ENCODE measurements around the gene SCAMP5.
A peak's percentile ranks its signal among the peaks of the same experiment; 100 is the strongest.

SCAMP5 gene

GRCh38 chr15:75049392-75049791, 54.0 kb downstream of the SCAMP5 start:
- DNase-seq = peak; percentile 55 to 81

GRCh38 chr15:75050283-75050682, 54.9 kb downstream of the SCAMP5 start:
- no peak for DNase-seq

DNA sequence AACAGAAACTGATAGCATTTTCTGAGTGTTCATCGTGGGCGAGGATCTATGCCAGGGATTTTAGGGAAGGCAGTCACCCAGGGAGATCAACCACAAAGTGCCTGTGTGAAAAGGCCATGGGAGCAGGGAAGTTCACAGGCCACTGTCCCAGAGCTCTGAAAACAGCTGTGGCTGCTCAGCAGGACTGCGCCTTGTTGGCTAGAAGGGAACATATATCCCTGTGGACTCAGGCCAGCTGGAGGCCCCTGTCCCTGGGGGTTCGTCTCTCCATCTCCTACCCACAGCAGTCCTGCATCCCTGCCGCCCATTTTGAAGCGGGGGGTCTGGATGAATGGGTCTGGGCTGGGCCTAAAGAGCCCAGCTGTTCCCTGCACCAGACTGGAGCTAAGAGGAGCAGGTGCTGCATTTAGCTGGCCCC, 55.8 kb downstream of the SCAMP5 start:
- DNase-seq = no peak

DNA sequence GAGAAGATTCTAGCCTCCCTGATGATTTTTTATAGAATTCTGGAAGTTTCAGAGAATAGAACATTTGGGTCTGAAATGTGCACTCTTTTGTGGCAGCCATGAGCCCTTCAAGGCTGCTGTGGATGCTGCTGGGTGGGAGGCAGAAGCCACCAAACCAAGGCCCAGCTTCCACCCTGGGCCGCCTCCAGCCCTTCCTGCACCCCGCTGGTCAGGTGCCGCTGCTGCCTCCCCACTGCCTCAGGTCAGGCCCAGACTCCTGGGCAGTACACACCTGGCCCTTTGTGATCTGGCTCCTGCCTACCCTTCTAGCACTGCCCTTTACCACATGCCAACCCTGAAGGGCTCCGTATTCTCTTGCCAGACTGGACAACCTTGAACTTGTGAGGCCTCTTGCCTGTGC, 56.3 kb downstream of the SCAMP5 start:
- DNase-seq = no peak

GRCh38 chr15:75052972-75053747, 57.8 kb downstream of the SCAMP5 start:
- no peak for DNase-seq

DNA sequence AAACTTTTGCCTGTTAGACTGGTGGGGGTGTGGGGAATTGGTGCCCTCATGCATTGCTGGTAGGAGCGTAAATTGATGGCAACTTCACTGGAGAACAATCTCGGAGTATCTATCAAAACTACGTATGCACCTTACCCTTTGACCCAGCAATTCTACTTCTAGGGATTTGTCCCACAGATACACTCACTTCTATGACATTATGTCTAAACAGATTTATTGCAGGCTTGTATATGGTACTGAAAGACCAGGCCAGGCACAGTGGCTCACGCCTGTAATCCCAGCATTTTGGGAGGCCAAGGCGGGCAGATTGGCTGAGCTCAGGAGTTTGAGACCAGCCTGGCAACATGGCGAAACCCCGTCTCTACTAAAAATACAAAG, 58.4 kb downstream of the SCAMP5 start:
- DNase-seq = no peak

DNA sequence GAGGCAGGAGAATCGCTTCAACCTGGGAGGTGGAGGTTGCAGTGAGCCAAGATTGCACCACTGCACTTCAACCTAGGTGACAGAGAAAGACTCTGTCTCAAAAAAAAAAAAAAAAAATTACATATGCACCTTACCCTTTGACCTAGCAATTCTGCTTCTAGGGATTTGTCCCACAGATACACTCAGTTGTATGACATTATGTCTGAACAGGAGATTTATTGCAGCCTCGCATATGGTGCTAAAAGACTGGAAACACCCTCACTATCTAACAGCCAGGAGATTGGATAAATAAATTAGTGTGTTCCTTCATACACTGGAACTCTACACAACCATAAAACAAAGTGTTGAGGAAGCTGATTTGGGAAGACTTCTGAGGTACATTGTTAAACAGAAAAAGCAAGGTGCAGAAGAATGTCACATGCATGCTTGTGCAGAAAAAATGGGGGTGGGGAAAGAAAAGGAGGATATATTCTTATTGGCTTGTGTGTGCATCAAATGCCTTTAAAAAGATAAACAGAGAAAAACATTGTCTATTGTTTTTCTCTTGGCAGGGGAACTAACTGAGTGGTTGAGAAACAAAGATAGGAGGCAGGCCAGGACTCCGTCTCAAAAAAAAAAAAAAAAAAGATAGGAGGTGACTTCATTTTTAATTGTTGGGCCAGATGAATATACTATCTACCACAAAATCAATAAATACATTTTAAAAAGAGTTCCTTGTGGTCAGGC, 59.0 kb downstream of the SCAMP5 start:
- DNase-seq = no peak

DNA sequence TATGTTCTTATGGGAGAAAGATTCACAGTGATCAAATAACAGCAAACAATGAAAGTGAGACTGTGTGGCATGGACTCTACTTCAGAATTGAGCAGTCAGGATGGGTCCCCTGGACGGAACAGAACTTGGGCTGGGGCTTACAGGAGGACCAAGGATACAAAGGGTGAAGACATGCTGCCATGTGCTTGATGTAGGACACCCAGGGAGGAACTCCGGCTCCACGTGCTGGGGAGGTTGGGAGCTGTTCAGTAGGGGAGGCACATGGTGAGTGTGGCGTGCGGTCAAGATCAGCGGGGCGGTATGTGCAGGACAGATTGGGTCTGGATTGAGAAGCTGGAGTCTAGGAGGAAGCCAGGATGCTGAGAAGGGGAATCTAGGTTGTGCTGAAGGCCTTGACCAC, 60.7 kb downstream of the SCAMP5 start:
- no peak for DNase-seq

GRCh38 chr15:75058127-75058905, 63.0 kb downstream of the SCAMP5 start:
- DNase-seq = no peak

DNA sequence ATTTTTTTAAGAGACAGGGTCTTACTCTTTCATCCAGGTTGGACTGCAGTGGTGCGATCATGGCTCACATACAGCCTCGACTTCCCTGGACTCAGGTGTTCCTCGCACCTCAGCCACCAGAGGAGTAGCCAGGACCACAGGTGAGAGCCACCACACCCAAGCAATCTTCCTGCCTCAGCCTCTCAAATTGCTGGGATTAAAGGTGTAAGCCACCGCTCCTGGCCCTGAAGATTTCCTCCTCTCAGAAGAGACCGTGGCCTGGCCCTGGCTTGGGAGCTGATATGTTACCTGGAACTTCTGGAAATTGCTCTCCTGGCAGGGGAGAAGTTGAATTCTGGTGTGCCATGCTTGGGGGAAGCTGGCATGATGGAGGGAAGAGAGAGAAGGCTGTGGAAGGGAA, 64.2 kb downstream of the SCAMP5 start:
- DNase-seq = no peak

- no peak for DNase-seq
These were observed 65.9 kb downstream of the SCAMP5 start for GRCh38 chr15:75061272-75061671.

DNA sequence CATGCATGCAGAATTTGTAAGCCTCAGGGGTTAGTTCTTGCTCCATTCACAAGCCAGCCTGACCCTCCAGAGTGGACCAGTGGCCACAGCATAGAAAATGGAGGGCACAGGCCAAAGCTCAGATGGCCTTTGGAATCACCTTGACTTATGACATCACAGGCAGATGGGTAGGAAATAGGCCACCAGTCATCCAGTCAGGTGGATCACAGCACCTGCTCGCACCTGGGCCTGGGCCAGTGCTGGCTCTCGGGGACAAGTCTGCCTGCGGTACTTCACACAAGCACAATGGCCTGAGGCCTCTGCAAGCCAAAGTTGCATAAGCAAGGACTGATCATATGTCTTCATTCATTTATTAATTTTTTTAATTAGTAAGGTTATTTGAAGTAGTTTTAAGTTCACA, 67.3 kb downstream of the SCAMP5 start:
- no peak for DNase-seq

DNA sequence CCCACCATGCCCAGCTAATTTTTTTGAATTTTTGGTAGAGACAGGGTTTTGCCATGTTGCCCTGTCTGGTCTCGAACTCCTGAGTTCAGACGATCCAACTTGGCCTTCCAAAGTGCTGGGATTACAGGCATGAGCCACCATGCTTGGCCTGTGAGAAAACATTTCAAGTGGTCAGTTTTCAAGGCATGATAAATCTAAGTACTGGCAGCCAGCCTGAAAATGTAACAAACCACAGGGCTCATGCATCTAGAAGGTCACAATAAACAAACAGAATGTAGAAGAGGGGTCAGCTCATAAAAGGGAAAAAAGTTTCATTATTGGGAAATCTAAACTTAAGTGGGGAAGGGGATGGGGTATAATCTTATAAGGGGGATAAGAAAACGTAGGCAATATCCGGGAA, 68.0 kb downstream of the SCAMP5 start:
- DNase-seq = no peak

GRCh38 chr15:75063889-75064288, 68.5 kb downstream of the SCAMP5 start:
- no peak for DNase-seq

DNA sequence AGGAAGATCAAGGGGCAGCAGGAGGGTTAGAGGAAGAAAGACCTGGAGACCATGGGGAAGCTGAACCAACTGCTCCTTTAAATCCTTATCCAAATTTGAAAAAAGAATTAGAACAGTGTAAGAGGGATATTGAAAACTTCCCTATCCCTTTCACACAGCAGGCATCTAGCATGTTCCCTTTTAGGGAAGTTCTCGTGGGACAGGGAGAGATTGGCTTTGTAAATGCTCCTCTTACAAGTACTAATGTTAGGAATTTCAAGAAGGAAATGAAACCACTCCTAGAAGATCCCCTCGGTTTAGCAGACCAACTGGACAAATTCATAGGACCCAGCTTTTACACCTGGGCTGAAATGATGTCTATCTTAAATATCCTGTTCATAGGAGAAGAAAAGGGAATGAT, 69.5 kb downstream of the SCAMP5 start:
- no peak for DNase-seq

GRCh38 chr15:75065467-75065850, 70.1 kb downstream of the SCAMP5 start:
- DNase-seq = peak; percentile 31 to 70

- no peak for DNase-seq
These were observed 70.6 kb downstream of the SCAMP5 start for GRCh38 chr15:75065851-75066509.

- no peak for DNase-seq
These were observed 71.9 kb downstream of the SCAMP5 start for GRCh38 chr15:75067123-75067830.

- DNase-seq = no peak
These were observed 73.4 kb downstream of the SCAMP5 start for GRCh38 chr15:75068748-75069147.

DNA sequence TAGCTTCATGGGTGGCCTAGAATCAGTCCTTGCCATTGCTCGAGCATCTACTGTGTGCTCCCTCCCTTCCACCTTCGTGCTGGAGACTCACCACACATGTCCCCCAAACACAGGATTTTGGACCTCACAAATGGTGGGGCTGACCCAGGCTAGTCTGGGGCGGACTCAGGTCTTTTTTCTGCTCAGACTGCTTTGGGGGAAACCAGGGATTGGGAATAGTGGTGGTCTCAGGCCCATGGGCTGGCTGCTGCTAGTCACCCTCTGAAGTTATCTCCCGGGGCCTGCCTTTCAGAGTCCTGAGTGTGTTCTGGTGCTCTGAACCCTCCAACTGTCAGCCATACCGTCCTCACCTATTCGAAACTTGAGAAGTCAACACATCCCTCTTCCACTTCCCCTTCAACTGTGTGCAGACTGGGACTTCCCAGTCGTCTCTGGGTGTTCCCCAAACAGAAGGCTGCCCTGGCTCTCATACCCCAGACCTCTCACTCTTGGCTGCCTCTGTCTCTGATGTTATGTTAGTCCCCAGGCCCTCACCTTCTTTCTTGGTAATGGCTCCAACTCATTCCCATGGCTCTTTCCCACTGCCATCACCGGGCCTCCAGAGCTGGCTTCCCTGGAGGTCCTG, 74.0 kb downstream of the SCAMP5 start:
- no peak for DNase-seq

GRCh38 chr15:75070674-75071073, 75.3 kb downstream of the SCAMP5 start:
- no peak for DNase-seq

Data from NCI-H2081 (cell line).